OCI-LY1 (cell line): ENCODE measurements around the gene CAPNS1.

ENCODE experiments used
- H2AFZ ChIP-seq: fragments of 200-600 bp; sonication (generic), shearing (Covaris generic); 2 replicates; pipeline ENCODE4 v1.6.0; 2014; ENCODE audit warnings: antibody characterized with exemption, mild to moderate bottlenecking, low read length
- H3F3A ChIP-seq: fragments of 200-600 bp; sonication (generic), shearing (Covaris generic); 2 replicates; pipeline ENCODE4 v1.6.0; 2014; ENCODE audit warnings: mild to moderate bottlenecking, antibody characterized with exemption, low read length, moderate library complexity; ENCODE audit not compliant: insufficient read depth
- H3K27ac ChIP-seq: fragments of 200-600 bp; sonication (generic); 2 replicates; pipeline ENCODE4 v1.5.1; 2014; ENCODE audit warnings: low read length, mixed run types, mild to moderate bottlenecking, low read depth; ENCODE audit not compliant: poor library complexity, severe bottlenecking
- H3K27me3 ChIP-seq: fragments of 200-600 bp; sonication (generic); 2 replicates; pipeline ENCODE4 v1.6.0; 2014; ENCODE audit warnings: antibody characterized with exemption, mild to moderate bottlenecking, low read length, moderate library complexity; ENCODE audit not compliant: insufficient read depth
- H3K36me3 ChIP-seq: fragments of 200-600 bp; sonication (generic); 2 replicates; pipeline ENCODE4 v1.6.1; 2014; ENCODE audit warnings: mild to moderate bottlenecking, antibody characterized with exemption, low read length, moderate library complexity, mixed read lengths; ENCODE audit not compliant: insufficient read depth
- H3K4me1 ChIP-seq: fragments of 200-600 bp; sonication (generic); 2 replicates; pipeline ENCODE4 v1.5.1; 2014; ENCODE audit warnings: mild to moderate bottlenecking, low read length, moderate library complexity; ENCODE audit not compliant: insufficient read depth, severe bottlenecking
- H3K4me2 ChIP-seq: fragments of 200-600 bp; sonication (generic), shearing (Covaris generic); 2 replicates; pipeline ENCODE4 v1.6.1; 2014; ENCODE audit warnings: low read length
- H3K4me3 ChIP-seq: fragments of 200-600 bp; sonication (generic); 2 replicates; pipeline ENCODE4 v1.5.1; 2014; ENCODE audit warnings: low read length, low read depth, mild to moderate bottlenecking, mixed read lengths; ENCODE audit not compliant: poor library complexity, severe bottlenecking
- H3K79me2 ChIP-seq: fragments of 200-600 bp; shearing (Covaris generic); 2 replicates; pipeline ENCODE4 v1.6.1; 2016; ENCODE audit warnings: mixed run types, low read length, mixed read lengths; ENCODE audit not compliant: insufficient read depth
- H3K9ac ChIP-seq: fragments of 200-600 bp; sonication (generic), shearing (Covaris generic); 2 replicates; pipeline ENCODE4 v1.6.1; 2014; ENCODE audit warnings: mild to moderate bottlenecking, low read length, mixed read lengths
- H3K9me2 ChIP-seq: fragments of 200-600 bp; sonication (generic), shearing (Covaris generic); 2 replicates; pipeline ENCODE4 v1.6.1; 2014; ENCODE audit warnings: low read depth, mild to moderate bottlenecking, low read length, mixed read lengths
- H3K9me3 ChIP-seq: fragments of 200-600 bp; shearing (Covaris generic); 2 replicates; pipeline ENCODE4 v1.6.1; 2014; ENCODE audit warnings: low read length, mixed read lengths
- H4K20me1 ChIP-seq: fragments of 200-600 bp; sonication (generic), shearing (Covaris generic); 2 replicates; pipeline ENCODE4 v1.6.0; 2016; ENCODE audit warnings: mild to moderate bottlenecking, low read length; ENCODE audit not compliant: insufficient read depth
- CTCF ChIP-seq: fragments of 200-600 bp; sonication (generic), shearing (Covaris generic); IDR thresholded peaks from 2 replicates; pipeline ENCODE4 v1.5.1; 2017; ENCODE audit warnings: mild to moderate bottlenecking, antibody characterized with exemption, low read length, moderate library complexity, mixed read lengths
- EZH2 ChIP-seq: fragments of 200-600 bp; sonication (generic), shearing (Covaris generic); IDR thresholded peaks from 2 replicates; pipeline ENCODE4 v1.8.0; 2017; ENCODE audit warnings: borderline replicate concordance, mixed run types, mild to moderate bottlenecking, antibody characterized with exemption, low read length, moderate library complexity, mixed read lengths

The CAPNS1 gene

GRCh38 chr19:36093146-36093662 lies 46.7 kb upstream of the CAPNS1 start:
- Histone ChIP-seq H3K4me3 (no peak overlapping the region), H3F3A (no peaks in the 10 kb centered on the region), H3K9me2 (no peaks in the 10 kb centered on the region), H4K20me1 (no peaks in the 10 kb centered on the region), H3K27ac (no peak overlapping the region), H3K27me3 (no peaks in the 10 kb centered on the region), H3K4me2 (no peak overlapping the region), H3K79me2 (no peaks in the 10 kb centered on the region), H3K36me3 (peaks cover 90% of the 10 kb centered on the region), H2AFZ (no peak overlapping the region), H3K9ac (no peak overlapping the region), H3K9me3 (no peaks in the 10 kb centered on the region), H3K4me1 (no peaks in the 10 kb centered on the region)
- no peak for TF ChIP-seq EZH2
- TF ChIP-seq CTCF, result no peak

- TF ChIP-seq CTCF (no peak), EZH2 (no peak)
- Histone ChIP-seq H4K20me1 (no peaks in the 10 kb centered on the region), H3K4me2 (no peak overlapping the region), H2AFZ (no peak overlapping the region), H3K4me3 (no peak overlapping the region), H3F3A (no peaks in the 10 kb centered on the region), H3K36me3 (peaks cover 90% of the 10 kb centered on the region), H3K79me2 (no peaks in the 10 kb centered on the region), H3K9me3 (no peaks in the 10 kb centered on the region), H3K9me2 (no peaks in the 10 kb centered on the region), H3K27me3 (no peaks in the 10 kb centered on the region), H3K9ac (no peak overlapping the region), H3K27ac (no peak overlapping the region), H3K4me1 (no peaks in the 10 kb centered on the region)
Observed at GRCh38 chr19:36093687-36094086, 46.2 kb upstream of the CAPNS1 start.

- peaks cover 85% of the 10 kb centered on the region for H3K36me3 ChIP-seq
- TF ChIP-seq EZH2, result no peak
- no peak for TF ChIP-seq CTCF
- H3F3A ChIP-seq, result no peaks in the 10 kb centered on the region
- no peak overlapping the region for H3K9ac ChIP-seq
- H3K27me3 ChIP-seq, result no peaks in the 10 kb centered on the region
- H3K9me2 ChIP-seq, result no peaks in the 10 kb centered on the region
- no peaks in the 10 kb centered on the region for H3K79me2 ChIP-seq
- no peaks in the 10 kb centered on the region for H3K4me1 ChIP-seq
- no peak overlapping the region for H3K4me3 ChIP-seq
- H2AFZ ChIP-seq, result no peak overlapping the region
- H3K9me3 ChIP-seq, result no peaks in the 10 kb centered on the region
- H3K4me2 ChIP-seq, result no peak overlapping the region
- no peak overlapping the region for H3K27ac ChIP-seq
- H4K20me1 ChIP-seq, result no peaks in the 10 kb centered on the region
Observed at GRCh38 chr19:36097036-36097435, 42.8 kb upstream of the CAPNS1 start.
